OCI-LY1 (cell line): ENCODE results near the gene HOXC11.

Source experiments
- EZH2 ChIP-seq: fragments of 200-600 bp; sonication (generic), shearing (Covaris generic); IDR thresholded peaks from 2 replicates; pipeline ENCODE4 v1.8.0; 2017; ENCODE audit warnings: borderline replicate concordance, mixed run types, mild to moderate bottlenecking, antibody characterized with exemption, low read length, moderate library complexity, mixed read lengths
- TF ChIP-seq, protein P1 (sequence below): fragments of 200-600 bp; sonication (generic), shearing (Covaris generic); IDR thresholded peaks from 2 replicates; pipeline ENCODE4 v1.5.1; 2017; ENCODE audit warnings: mild to moderate bottlenecking, antibody characterized with exemption, low read length, moderate library complexity, mixed read lengths

DNA sequence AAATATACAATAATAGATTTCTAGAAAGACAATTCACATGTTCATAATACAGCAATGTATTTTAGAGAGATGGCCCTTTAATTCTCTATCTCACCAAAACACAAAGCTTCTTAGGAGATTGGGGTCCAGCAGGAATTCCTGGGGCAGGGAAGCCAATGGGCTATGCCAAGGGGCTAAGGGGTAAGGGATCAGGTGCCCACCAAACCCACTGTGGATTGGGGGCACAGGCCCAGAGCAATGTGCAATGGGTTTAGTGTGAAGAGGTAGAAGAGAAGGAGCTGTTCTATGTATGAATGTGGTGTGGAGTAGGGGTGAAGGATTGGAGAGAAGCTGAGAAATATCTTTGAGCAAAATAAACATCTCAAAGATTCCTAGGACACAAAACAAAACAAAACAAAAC, 31.7 kb upstream of the HOXC11 start:
- TF ChIP-seq, protein P1, sequence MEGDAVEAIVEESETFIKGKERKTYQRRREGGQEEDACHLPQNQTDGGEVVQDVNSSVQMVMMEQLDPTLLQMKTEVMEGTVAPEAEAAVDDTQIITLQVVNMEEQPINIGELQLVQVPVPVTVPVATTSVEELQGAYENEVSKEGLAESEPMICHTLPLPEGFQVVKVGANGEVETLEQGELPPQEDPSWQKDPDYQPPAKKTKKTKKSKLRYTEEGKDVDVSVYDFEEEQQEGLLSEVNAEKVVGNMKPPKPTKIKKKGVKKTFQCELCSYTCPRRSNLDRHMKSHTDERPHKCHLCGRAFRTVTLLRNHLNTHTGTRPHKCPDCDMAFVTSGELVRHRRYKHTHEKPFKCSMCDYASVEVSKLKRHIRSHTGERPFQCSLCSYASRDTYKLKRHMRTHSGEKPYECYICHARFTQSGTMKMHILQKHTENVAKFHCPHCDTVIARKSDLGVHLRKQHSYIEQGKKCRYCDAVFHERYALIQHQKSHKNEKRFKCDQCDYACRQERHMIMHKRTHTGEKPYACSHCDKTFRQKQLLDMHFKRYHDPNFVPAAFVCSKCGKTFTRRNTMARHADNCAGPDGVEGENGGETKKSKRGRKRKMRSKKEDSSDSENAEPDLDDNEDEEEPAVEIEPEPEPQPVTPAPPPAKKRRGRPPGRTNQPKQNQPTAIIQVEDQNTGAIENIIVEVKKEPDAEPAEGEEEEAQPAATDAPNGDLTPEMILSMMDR: no peak
- TF ChIP-seq EZH2: no peak
